AG04450 (cell line): ENCODE data around the gene PER1. TPM values are rescaled to one million over a fixed set of nuclear protein-coding genes. Genes with fewer than 3 reads are reported as not detected.

Experiments
- CTCF ChIA-PET: fragments of 300-600, 350-600 bp; formaldehyde crosslinking; extraction: SDS; loops from one replicate; lab custom pipeline; 2022; ENCODE audit warnings: antibody characterized with exemption, inconsistent platforms; lab: Charles Lee
- POLR2A ChIA-PET: fragments of 350-600 bp; formaldehyde crosslinking; extraction: SDS; loops from one replicate; lab custom pipeline; 2021; ENCODE audit warnings: antibody characterized with exemption, inconsistent platforms; lab: Yijun Ruan, JAX
- DNase-seq: peaks from one replicate; pipeline ENCODE4 v3.0.0-alpha.2; 2011; ENCODE audit warnings: low read depth, low spot score
- H3K27ac ChIP-seq: one replicate; pipeline ENCODE4 v1.5.1; 2012; ENCODE audit warnings: low read depth, low read length, control low read depth
- H3K27me3 ChIP-seq: one replicate; pipeline ENCODE4 v1.6.0; 2012; ENCODE audit warnings: low read length; ENCODE audit not compliant: control insufficient read depth, insufficient read depth
- H3K4me3 ChIP-seq: 2 replicates; pipeline ENCODE4 v1.5.1; 2011; ENCODE audit warnings: mild to moderate bottlenecking, low read depth, low read length, control low read depth
- H3K9me3 ChIP-seq: 2 replicates; pipeline ENCODE4 v1.5.1; 2012; ENCODE audit warnings: low read length; ENCODE audit not compliant: control insufficient read depth, insufficient read depth
- CTCF ChIP-seq: IDR thresholded peaks from 2 replicates; pipeline ENCODE4 v1.5.1; 2011; ENCODE audit warnings: low read depth, low read length, control low read depth, inconsistent platforms
- polyA plus RNA-seq: library from polyadenylated mRNA; depleted of rRNA; stranded (reverse); fragments of >200 nt; gene quantifications from 2 replicates; pipeline ENCODE4 v1.2.3, GENCODE V29; 2011

Gene PER1
- polyA plus RNA-seq, 1 experiment: 3.1 TPM

GRCh38 chr17:8153525-8153956 is 1.3 kb upstream of the PER1 start:
- no peak overlapping the region; the same call in 1 of the 2 replicates for H3K4me3 ChIP-seq
- peak; percentile 92 for DNase-seq
- CTCF ChIA-PET: interaction anchor here (0.7 to 1.4 kb wide), 3 partner anchors 15 to 234 kb away, joined by 4 to 7 read pairs (median 4); partner anchors contain the start of gene ALOXE3
- TF ChIP-seq CTCF: no peak
- no peaks in the 10 kb centered on the region; the same call in 1 of the 2 replicates for H3K9me3 ChIP-seq
- POLR2A ChIA-PET: interaction anchor here (0.7 to 3.0 kb wide), 5 partner anchors 13 to 644 kb away, joined by 3 to 14 read pairs (median 4); no protein-coding TSS in a partner anchor
- no peaks in the 10 kb centered on the region for H3K27me3 ChIP-seq
- peak overlapping the region; percentile 100 for H3K27ac ChIP-seq

- ChIA-PET CTCF (interaction anchor here (1.4 kb wide), 1 partner anchor 34 kb away, joined by 4 read pairs; the partner anchor contains the start of gene ALOXE3), POLR2A (interaction anchor here (0.7 to 3.0 kb wide), 5 partner anchors 13 to 644 kb away, joined by 3 to 14 read pairs (median 4); no protein-coding TSS in a partner anchor)
- peak overlapping the region; percentile 100 for H3K27ac ChIP-seq
- TF ChIP-seq CTCF: no peak
- H3K9me3 ChIP-seq: no peaks in the 10 kb centered on the region; the same call in 1 of the 2 replicates
- H3K4me3 ChIP-seq: no peak overlapping the region
- H3K27me3 ChIP-seq: no peaks in the 10 kb centered on the region
- DNase-seq: no peak
These were observed 837 bp upstream of the PER1 start for GRCh38 chr17:8153031-8153451.

GRCh38 chr17:8151641-8152111 is 528 bp downstream of the PER1 start:
- peak overlapping the region; percentile 92 for H3K4me3 ChIP-seq
- ChIA-PET POLR2A (interaction anchor here (0.5 to 3.0 kb wide), 7 partner anchors 12 to 36 kb away, joined by 3 to 18 read pairs (median 4); no protein-coding TSS in a partner anchor), CTCF (interaction anchor here (1.1 kb wide), 1 partner anchor 33 kb away, joined by 5 read pairs; the partner anchor contains the start of gene ALOXE3)
- H3K27ac ChIP-seq: peak overlapping the region; percentile 95
- H3K9me3 ChIP-seq: no peaks in the 10 kb centered on the region; the same call in 1 of the 2 replicates
- no peak for DNase-seq
- no peaks in the 10 kb centered on the region for H3K27me3 ChIP-seq
- no peak for TF ChIP-seq CTCF

GRCh38 chr17:8151120-8151640 is 1.0 kb downstream of the PER1 start:
- no peaks in the 10 kb centered on the region for H3K27me3 ChIP-seq
- peak; percentile 63 for DNase-seq
- no peak for TF ChIP-seq CTCF
- H3K4me3 ChIP-seq: peak overlapping the region; percentile 92
- H3K27ac ChIP-seq: peak overlapping the region; percentile 95
- ChIA-PET POLR2A (interaction anchor here (0.8 to 2.4 kb wide), 3 partner anchors 11 to 32 kb away, joined by 3 to 18 read pairs (median 4); no protein-coding TSS in a partner anchor), CTCF (interaction anchor here (1.1 kb wide), 1 partner anchor 32 kb away, joined by 5 read pairs; the partner anchor contains the start of gene ALOXE3)
- no peaks in the 10 kb centered on the region; the same call in 1 of the 2 replicates for H3K9me3 ChIP-seq
